Metanephros (tissue), 2 donors: ENCODE measurements around the gene EFHD1. TPM values are rescaled to one million over a fixed set of nuclear protein-coding genes. Genes with fewer than 3 reads are reported as not detected.

Experiments
- small RNA-seq: library from RNA; depleted of rRNA; stranded (forward); fragments of <200 nt; gene quantifications from one replicate; pipeline ENCODE3, GENCODE V24; 2014; ENCODE audit warnings: low replicate concordance
- total RNA-seq: library from RNA; depleted of rRNA; stranded (reverse); fragments of >200 nt; gene quantifications from one replicate; pipeline ENCODE4 v1.2.3, GENCODE V29; 2014

EFHD1 gene
- total RNA-seq = 30.4 TPM

GRCh38 chr2:232633413-232634205 is at the start of gene EFHD1:
Gene EFHD1 (plus strand): TSS chr2:232633604. CDS start chr2:232633705, 101 bp downstream.

GRCh38 chr2:232697059-232697806 is 63.8 kb downstream of the EFHD1 start, which contains the start of gene GIGYF2:
Gene GIGYF2 (plus strand): TSS chr2:232697331. CDS start chr2:232735198, 37,867 bp downstream.

Small RNA genes lying within 50 kb of the gene (small RNA-seq; reads per million reads assigned to genes)
- 0.93 reads per million, percentile 81 among the genes with 10 or more reads in this experiment for gene RN7SL359P

Other genes starting within 250 kb of the EFHD1 start
- gene ALPG, start 226.8 kb upstream of the EFHD1 start, total RNA-seq = not detected
- not detected for gene ALPI, start 177.5 kb upstream of the EFHD1 start, total RNA-seq
- gene ECEL1, start 145.8 kb upstream of the EFHD1 start, total RNA-seq = 8.1 TPM
- 0.18 TPM for gene PRSS56, start 113.2 kb upstream of the EFHD1 start, total RNA-seq
- gene CHRND, start 107.4 kb upstream of the EFHD1 start, total RNA-seq = 5.5 TPM
- gene CHRNG, start 93.9 kb upstream of the EFHD1 start, total RNA-seq = 9.5 TPM
- 7.3 TPM for gene TIGD1, start 83.0 kb upstream of the EFHD1 start, total RNA-seq
- 56.5 TPM for gene EIF4E2, start 82.9 kb upstream of the EFHD1 start, total RNA-seq
- 101 TPM for gene GIGYF2, start 63.7 kb downstream of the EFHD1 start, total RNA-seq
- 1.8 TPM for gene KCNJ13, start 143.0 kb downstream of the EFHD1 start, total RNA-seq
- 0.93 TPM for gene SNORC, start 236.7 kb downstream of the EFHD1 start, total RNA-seq